Mucosa of descending colon (tissue), 3 donors: ENCODE measurements around the gene FAM237A. TPM values are rescaled to one million over a fixed set of nuclear protein-coding genes. Genes with fewer than 3 reads are reported as not detected.

Source experiments
- ATAC-seq: fragments of 200-7000 bp; cut with Tn5 transposase; one replicate; pipeline ENCODE4 v1.9.1; 2020; ENCODE audit warnings: mild to moderate bottlenecking, moderate library complexity
- DNase-seq, 3 donors: peaks; one replicate each; pipeline ENCODE4 v3.0.0-alpha.2; 2020
- H3K36me3 ChIP-seq: fragments of 200-600 bp; one replicate; pipeline ENCODE4 v1.8.0; 2021; ENCODE audit warnings: low read depth, mild to moderate bottlenecking
- H3K4me1 ChIP-seq: fragments of 200-600 bp; one replicate; pipeline ENCODE4 v1.8.0; 2021; ENCODE audit warnings: low read depth, mild to moderate bottlenecking
- H3K4me3 ChIP-seq: fragments of 200-600 bp; one replicate; pipeline ENCODE4 v1.8.0; 2021; ENCODE audit warnings: mild to moderate bottlenecking
- H3K9me3 ChIP-seq: fragments of 200-600 bp; one replicate; pipeline ENCODE4 v1.8.0; 2021; ENCODE audit warnings: mild to moderate bottlenecking
- CTCF ChIP-seq: fragments of 200-600 bp; IDR thresholded peaks from one replicate; pipeline ENCODE4 v1.8.0; 2022; ENCODE audit warnings: antibody characterized with exemption, mild to moderate bottlenecking
- intact Hi-C, 2 donors: fragments of 100-400 bp; cut with DNase I in 1 of 2; cut with micrococcal nuclease in 1 of 2; formaldehyde crosslinking; loops; one replicate each; pipeline versions ENCODE4 v1.11.0 to v1.11.1; 2022; cut with DNase I, micrococcal nuclease
- total RNA-seq, 3 donors: library from RNA; stranded (reverse); fragmentation: NEBNext Ultra II Directional in 2 of 3; extraction: Animal tissue kit (Norgen Biotek cat#: 25700) in 2 of 3; gene quantifications; one replicate each; pipeline versions ENCODE4 v1.2.1 to v1.2.4, GENCODE V29; 2021 to 2023
- donor health status: DM: no; HTN: no; CAD: no; lungs with moderate emphysema.
- donor health status: DM: no; HTN: no; CAD: no.
- donor health status: DM: no; HTN: yes; CAD: no.

The FAM237A gene
- total RNA-seq, 3 donors from 2014 or later: not detected

GRCh38 chr2:206688453-206688852 lies 46.2 kb downstream of the FAM237A start:
- Histone ChIP-seq H3K4me1 (no peaks in the 10 kb centered on the region), H3K4me3 (no peak overlapping the region), H3K9me3 (no peaks in the 10 kb centered on the region), H3K36me3 (no peaks in the 10 kb centered on the region)
- DNase-seq (no peak), ATAC-seq (no peak)
- TF ChIP-seq CTCF: no peak
- intact Hi-C loops: no loop called here

GRCh38 chr2:206688990-206689389 lies 46.7 kb downstream of the FAM237A start:
- H3K4me3 ChIP-seq: no peak overlapping the region
- no peaks in the 10 kb centered on the region for H3K36me3 ChIP-seq
- no peaks in the 10 kb centered on the region for H3K9me3 ChIP-seq
- no peak for DNase-seq
- ATAC-seq: no peak
- intact Hi-C loops: no loop called here
- TF ChIP-seq CTCF: no peak
- H3K4me1 ChIP-seq: no peaks in the 10 kb centered on the region

- TF ChIP-seq CTCF: no peak
- intact Hi-C loops: loop anchor here in 1 of 2 donors (2.0 kb wide), 1 partner anchor 88 kb away; no protein-coding TSS in a partner anchor
- Histone ChIP-seq H3K4me1 (no peaks in the 10 kb centered on the region), H3K36me3 (no peaks in the 10 kb centered on the region), H3K4me3 (no peak overlapping the region), H3K9me3 (no peaks in the 10 kb centered on the region)
- ATAC-seq (no peak), DNase-seq (no peak)
Measured at GRCh38 chr2:206692971-206693370, 50.7 kb downstream of the FAM237A start.

- H3K4me1 ChIP-seq: no peaks in the 10 kb centered on the region
- ATAC-seq: peak; percentile 68
- no peak overlapping the region for H3K4me3 ChIP-seq
- intact Hi-C loops: loop anchor here in 1 of 2 donors (2.0 kb wide), 1 partner anchor 87 kb away; no protein-coding TSS in a partner anchor
- H3K9me3 ChIP-seq: no peaks in the 10 kb centered on the region
- DNase-seq: peak in 1 of 3 donors; percentile 74
- peak; percentile 30 for TF ChIP-seq CTCF
- H3K36me3 ChIP-seq: no peaks in the 10 kb centered on the region
Measured at GRCh38 chr2:206693399-206694137, 51.3 kb downstream of the FAM237A start.

- no peak for TF ChIP-seq CTCF
- DNase-seq (no peak), ATAC-seq (no peak)
- H3K9me3 ChIP-seq: no peaks in the 10 kb centered on the region
- no peak overlapping the region for H3K4me3 ChIP-seq
- no peaks in the 10 kb centered on the region for H3K4me1 ChIP-seq
- no peaks in the 10 kb centered on the region for H3K36me3 ChIP-seq
- intact Hi-C loops: no loop called here
Measured at GRCh38 chr2:206696910-206697309, 54.6 kb downstream of the FAM237A start.
